Fibroblast of the aortic adventitia (primary cell): ENCODE measurements around the gene BABAM2. TPM values are rescaled to one million over a fixed set of nuclear protein-coding genes. Genes with fewer than 3 reads are reported as not detected.
A peak's percentile ranks its signal among the peaks of the same experiment; 100 is the strongest.
"Not testable (repeated sequence)": the region's sequence is repeated elsewhere in the genome, so short reads cannot be mapped to it uniquely, and the experiment has no call there.

Experiments used
- DNase-seq: peaks from one replicate; pipeline ENCODE4 v3.0.0-alpha.2; 2010; ENCODE audit warnings: low read depth
- H3K4me3 ChIP-seq: 2 replicates; pipeline ENCODE4 v1.5.1; 2011; ENCODE audit warnings: low read depth, mild to moderate bottlenecking, control low read depth, low read length, moderate library complexity
- CTCF ChIP-seq: IDR thresholded peaks from 2 replicates; pipeline ENCODE4 v1.5.1; 2011; ENCODE audit warnings: mild to moderate bottlenecking, low read length, control low read depth, inconsistent platforms; ENCODE audit not compliant: insufficient read depth
- total RNA-seq: library from RNA; depleted of rRNA; stranded (reverse); fragments of >200 nt; gene quantifications from 2 replicates; pipeline ENCODE4 v1.2.3, GENCODE V29; 2012; ENCODE audit warnings: low replicate concordance

The BABAM2 gene
- total RNA-seq, 1 donor = 45.3 TPM

- no peak overlapping the region for H3K4me3 ChIP-seq
- TF ChIP-seq CTCF = no peak
- no peak for DNase-seq
Observed at GRCh38 chr2:28000287-28000686, 109.8 kb downstream of the BABAM2 start.

GRCh38 chr2:28002181-28002580 lies 111.7 kb downstream of the BABAM2 start:
- no peak overlapping the region for H3K4me3 ChIP-seq
- no peak for TF ChIP-seq CTCF
- DNase-seq = no peak

GRCh38 chr2:28004086-28004485 lies 113.6 kb downstream of the BABAM2 start:
- DNase-seq = peak; percentile 86
- no peak for TF ChIP-seq CTCF
- no peak overlapping the region for H3K4me3 ChIP-seq

- H3K4me3 ChIP-seq = no peak overlapping the region
Observed at GRCh38 chr2:28009732-28010131, 119.2 kb downstream of the BABAM2 start.

GRCh38 chr2:28011322-28011737 lies 120.8 kb downstream of the BABAM2 start:
- no peak for TF ChIP-seq CTCF
- no peak for DNase-seq
- H3K4me3 ChIP-seq = no peak overlapping the region

More at GRCh38 chr2:28009732-28010131, 119.2 kb downstream of the BABAM2 start:
- peak; percentile 13 for DNase-seq
- no peak for TF ChIP-seq CTCF

- not testable (repeated sequence) for H3K4me3 ChIP-seq, DNase-seq
Observed at GRCh38 chr2:28018474-28018873, 127.9 kb downstream of the BABAM2 start.

GRCh38 chr2:28019521-28019920 lies 129.0 kb downstream of the BABAM2 start:
- not testable (repeated sequence) for DNase-seq, H3K4me3 ChIP-seq

- DNase-seq = no peak
- TF ChIP-seq CTCF = no peak
- H3K4me3 ChIP-seq = no peak overlapping the region
Observed at GRCh38 chr2:28021898-28022297, 131.4 kb downstream of the BABAM2 start.
